C4-2B (cell line): ENCODE results near the gene SYT7.

Source experiments
- CTCF ChIP-seq: fragments of 450-650 bp; conservative IDR thresholded peaks from 2 replicates; pipeline ENCODE4 v1.5.1; 2017; ENCODE audit warnings: mild to moderate bottlenecking
- ZFX ChIP-seq: fragments of 450-650 bp; IDR thresholded peaks from 2 replicates; pipeline ENCODE4 v1.6.1; 2017

GRCh38 chr11:61579676-61580270 lies 1.1 kb downstream of the SYT7 start:
- TF ChIP-seq CTCF, result no peak
- no peak for TF ChIP-seq ZFX
